Activated CD4-positive, CD25-positive, alpha-beta regulatory T cell treated with anti-CD3 and anti-CD28 coated beads, Interleukin-2, amount 50 U/mL, for 72 hours (primary cell): ENCODE measurements around the gene PLIN4.
A peak's percentile ranks its signal among the peaks of the same experiment; 100 is the strongest.
"Not testable (repeated sequence)": the region's sequence is repeated elsewhere in the genome, so short reads cannot be mapped to it uniquely, and the experiment has no call there.

Source experiments
- DNase-seq: peaks from one replicate; pipeline ENCODE4 v3.0.0; 2021

The PLIN4 gene

GRCh38 chr19:4543842-4544647 is 25.8 kb upstream of the PLIN4 start:
- no peak for DNase-seq

DNA sequence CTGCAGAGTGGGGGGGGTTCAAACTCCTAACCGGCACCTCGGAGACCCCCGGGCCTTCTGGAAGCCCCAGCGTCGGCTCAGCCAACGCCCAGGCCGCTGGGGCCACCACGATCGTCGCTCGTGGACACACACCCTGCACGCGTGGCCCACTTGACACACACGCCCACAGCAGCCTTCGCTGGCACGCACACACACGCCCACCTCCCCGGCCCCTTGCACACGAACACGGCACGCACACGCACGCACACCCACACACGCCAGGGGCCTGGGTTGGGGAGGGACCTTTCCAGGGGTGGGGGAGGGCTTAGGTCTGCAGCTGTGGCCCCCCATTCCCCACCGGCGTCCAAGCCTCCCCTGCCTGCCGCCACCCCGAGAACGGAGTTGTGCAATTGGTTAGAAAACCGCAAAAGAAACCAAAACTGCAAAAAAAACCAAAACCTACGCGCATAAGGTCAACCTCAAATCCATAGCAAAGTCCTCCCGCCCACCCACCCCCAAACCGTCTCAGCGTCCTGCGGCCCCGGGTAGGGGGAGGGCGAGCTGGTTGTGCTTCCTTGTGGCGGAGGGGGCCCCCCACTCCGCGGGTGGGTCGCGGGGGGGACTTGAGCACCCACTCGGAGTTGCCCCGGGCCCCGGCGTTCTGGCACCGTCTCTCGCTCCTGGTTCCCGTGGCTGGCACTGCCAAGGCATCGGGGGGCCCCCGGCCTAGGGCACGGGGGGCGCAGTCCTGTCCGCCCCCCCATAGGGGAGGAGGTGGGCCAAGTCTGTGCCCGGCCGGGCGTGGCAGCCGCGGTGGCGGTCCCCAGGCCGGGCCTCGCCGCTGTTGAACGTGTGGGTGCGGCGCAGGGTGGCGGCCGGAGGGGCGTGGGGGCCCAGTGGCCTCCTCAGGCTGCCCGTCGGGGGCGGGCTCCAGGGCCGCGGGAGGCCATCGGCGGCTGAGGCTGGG is 24.9 kb upstream of the PLIN4 start:
- DNase-seq = no peak

DNA sequence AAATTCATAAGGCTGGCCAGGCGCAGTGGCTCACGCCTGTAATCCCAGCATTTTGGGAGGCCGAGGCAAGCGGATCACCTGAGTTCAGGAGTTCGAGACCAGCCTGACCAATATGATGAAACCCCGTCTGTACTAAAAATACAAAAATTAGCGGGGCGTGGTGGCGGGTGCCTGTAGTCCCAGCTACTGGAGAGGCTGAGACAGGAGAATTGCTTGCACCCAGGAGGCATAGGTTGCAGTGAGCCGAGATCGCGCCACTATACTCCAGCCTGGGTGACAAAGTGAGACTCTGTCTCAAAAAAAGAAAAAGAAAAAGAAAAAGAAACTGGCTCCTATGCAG is 23.5 kb upstream of the PLIN4 start:
- not testable (repeated sequence) for DNase-seq

- no peak for DNase-seq
Measured at GRCh38 chr19:4541114-4541805, 23.0 kb upstream of the PLIN4 start.

GRCh38 chr19:4539693-4540581 is 21.7 kb upstream of the PLIN4 start, which contains the start of gene LRG1:
Gene LRG1, minus strand, starts transcription at chr19:4540036. Its CDS starts 23 bp downstream, at chr19:4540013.
- DNase-seq = no peak

- DNase-seq = no peak
Measured at GRCh38 chr19:4539169-4539692, 20.9 kb upstream of the PLIN4 start.

GRCh38 chr19:4538601-4538954 is 20.3 kb upstream of the PLIN4 start:
- DNase-seq = no peak

- no peak for DNase-seq
Measured at GRCh38 chr19:4537953-4538600, 19.8 kb upstream of the PLIN4 start.

GRCh38 chr19:4536798-4537197 is 18.5 kb upstream of the PLIN4 start:
- no peak for DNase-seq

GRCh38 chr19:4534836-4535658 is 16.8 kb upstream of the PLIN4 start, which contains the start of gene PLIN5:
Gene PLIN5, minus strand, starts transcription at chr19:4535224. Its CDS starts 1,150 bp downstream, at chr19:4534074.
- DNase-seq = peak; percentile 52

DNA sequence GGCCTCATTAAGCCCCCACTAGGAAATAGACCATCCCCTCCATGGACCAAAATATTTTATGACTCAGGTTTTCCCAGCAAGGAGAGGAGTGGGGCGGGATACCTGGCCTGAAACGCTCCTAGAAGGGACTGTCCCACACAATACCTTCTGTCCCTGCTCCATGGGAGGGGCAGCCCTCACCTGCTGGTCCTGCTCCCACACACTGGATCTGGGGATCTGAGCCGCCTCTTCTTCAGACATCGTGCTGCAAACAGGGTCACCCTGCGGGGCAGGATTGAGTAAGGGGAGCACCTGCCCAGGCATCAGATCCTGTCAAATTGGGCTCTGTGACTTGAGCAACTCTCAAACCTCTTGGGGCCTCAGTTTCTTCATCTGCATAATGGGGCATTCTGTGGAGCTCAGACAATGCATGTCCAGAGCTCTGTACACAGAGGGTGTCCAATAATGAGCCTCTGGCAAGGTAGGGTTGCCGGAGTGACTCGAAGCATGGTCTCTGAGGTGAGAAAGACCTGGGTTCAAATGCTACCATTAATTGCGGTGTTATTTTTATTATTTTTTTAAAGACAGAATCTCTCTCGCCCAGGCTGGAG is 15.6 kb upstream of the PLIN4 start:
- no peak for DNase-seq

GRCh38 chr19:4533334-4533733 is 15.0 kb upstream of the PLIN4 start:
- DNase-seq = no peak

DNA sequence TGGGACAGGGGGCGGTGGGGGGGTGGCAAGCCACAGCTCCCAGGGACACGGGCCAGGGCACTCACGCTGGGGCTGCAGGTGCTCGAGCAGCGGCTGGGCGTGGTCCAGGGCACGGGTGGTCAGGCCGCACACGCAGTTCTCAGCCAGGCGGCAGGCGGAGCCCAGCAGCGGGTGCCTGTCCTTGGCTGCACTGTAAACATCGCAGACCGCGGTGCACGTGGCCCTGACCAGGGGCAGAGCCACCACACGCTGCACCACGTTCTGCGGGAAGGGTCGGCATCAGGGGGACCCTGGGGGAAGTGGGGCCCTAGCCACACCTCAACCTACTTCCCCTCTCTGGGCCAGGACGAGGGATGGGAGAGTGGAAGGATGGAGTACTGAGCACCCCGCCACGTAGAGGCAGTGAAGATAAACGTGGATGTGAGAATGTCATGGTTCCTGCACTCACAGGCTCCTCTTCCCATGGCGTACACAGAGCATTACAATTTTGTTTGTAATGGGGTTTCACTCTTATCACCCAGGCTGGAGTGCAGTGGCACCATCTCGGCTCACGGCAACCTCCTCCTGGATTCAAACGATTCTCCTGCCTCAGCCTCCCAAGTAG is 13.4 kb upstream of the PLIN4 start:
- DNase-seq = no peak

DNA sequence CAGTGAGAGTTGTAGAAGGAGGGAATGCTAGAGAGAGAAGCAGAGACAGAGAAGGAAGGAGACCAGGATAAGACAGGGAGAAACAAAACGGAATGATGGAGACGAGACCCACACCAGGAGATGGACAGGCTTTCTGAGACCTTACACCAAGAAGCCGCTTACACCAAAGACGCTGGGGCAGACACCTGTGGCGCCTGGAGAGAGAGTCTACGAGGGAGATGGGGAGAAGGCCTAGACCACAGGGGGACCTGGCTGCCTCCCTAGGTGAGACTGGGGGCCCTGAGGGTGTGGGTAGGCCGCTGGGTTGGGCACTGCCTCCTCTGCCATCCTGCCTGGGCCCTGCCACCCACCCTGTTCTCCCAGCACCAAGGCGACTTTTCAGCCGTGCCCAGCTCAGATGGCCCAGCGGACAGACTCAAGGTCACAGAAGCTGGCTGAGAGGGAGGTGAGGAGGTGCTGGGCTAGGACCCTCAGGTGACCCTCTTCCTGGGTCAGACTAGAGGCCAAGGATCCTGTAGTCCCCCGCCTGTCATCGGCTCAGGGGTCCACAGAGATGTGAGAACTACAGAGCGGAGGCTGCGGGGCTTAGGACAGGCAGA is 11.7 kb upstream of the PLIN4 start:
- DNase-seq = no peak

DNA sequence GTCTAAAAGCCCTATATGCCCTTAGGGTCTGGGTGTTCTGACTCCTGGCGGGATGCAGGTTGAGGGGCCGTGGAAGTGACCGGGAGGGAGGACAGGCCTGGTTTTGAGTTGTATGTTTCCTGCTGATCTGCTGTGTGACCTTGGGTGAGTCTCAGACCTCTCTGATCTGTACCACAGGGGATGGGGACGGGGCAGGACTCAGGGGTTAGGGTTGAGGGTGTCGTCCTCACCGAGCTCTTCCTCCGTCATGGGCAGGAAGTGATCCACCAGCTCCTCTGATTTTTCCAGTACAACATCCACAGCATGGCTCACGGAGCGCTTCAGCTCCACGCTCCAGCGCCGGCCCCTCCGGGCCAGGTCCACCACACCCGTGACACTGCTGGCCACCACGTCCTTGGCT is 10.6 kb upstream of the PLIN4 start:
- no peak for DNase-seq

GRCh38 chr19:4527377-4527776 is 9.1 kb upstream of the PLIN4 start:
- not testable (repeated sequence) for DNase-seq

DNA sequence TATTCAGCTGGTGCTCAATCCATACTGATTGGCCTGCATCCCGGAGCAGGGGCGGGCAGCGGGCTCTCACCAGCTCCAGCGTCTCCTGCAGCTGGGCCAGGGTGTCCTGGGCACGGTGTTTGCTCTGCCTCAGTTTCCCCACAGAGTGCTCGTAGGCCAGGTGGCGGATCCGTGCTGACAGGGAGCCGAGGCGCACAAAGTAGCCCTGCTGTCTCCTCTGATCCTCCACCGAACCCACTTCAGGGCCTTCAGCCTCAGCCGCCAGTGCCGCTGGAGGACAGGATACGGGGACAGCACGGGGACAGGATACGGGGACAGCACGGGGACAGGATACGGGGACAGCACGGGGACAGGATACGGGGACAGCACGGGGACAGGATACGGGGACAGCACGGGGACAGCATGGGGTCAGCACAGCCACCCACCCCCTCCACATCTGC is 7.3 kb upstream of the PLIN4 start:
- no peak for DNase-seq

GRCh38 chr19:4524808-4525562 is 6.7 kb upstream of the PLIN4 start:
- DNase-seq = peak; percentile 78
